Activated effector memory CD4-positive, alpha-beta T cell treated with Interleukin-2 at 50 U/mL for 16 hours (primary cell): ENCODE data around the gene DESI2.
"Not testable (repeated sequence)": the region's sequence is repeated elsewhere in the genome, so short reads cannot be mapped to it uniquely, and the experiment has no call there.

Source experiments
- DNase-seq: peaks from one replicate; pipeline ENCODE4 v3.0.0-alpha.2; 2020

DESI2 gene

GRCh38 chr1:244655186-244655585 lies 2.3 kb downstream of the DESI2 start:
- DNase-seq: no peak

GRCh38 chr1:244657421-244657820 lies 4.5 kb downstream of the DESI2 start:
- no peak for DNase-seq

GRCh38 chr1:244659694-244660093 lies 6.8 kb downstream of the DESI2 start:
- DNase-seq: no peak

GRCh38 chr1:244660595-244660994 lies 7.7 kb downstream of the DESI2 start:
- no peak for DNase-seq

GRCh38 chr1:244661569-244662312 lies 8.8 kb downstream of the DESI2 start:
- not testable (repeated sequence) for DNase-seq

- no peak for DNase-seq
Measured at GRCh38 chr1:244662599-244662998, 9.7 kb downstream of the DESI2 start.

- no peak for DNase-seq
Measured at GRCh38 chr1:244664353-244664752, 11.4 kb downstream of the DESI2 start.

GRCh38 chr1:244665771-244666217 lies 12.9 kb downstream of the DESI2 start:
- DNase-seq: no peak

- not testable (repeated sequence) for DNase-seq
Measured at GRCh38 chr1:244666672-244667418, 13.9 kb downstream of the DESI2 start.

- no peak for DNase-seq
Measured at GRCh38 chr1:244667797-244668196, 14.9 kb downstream of the DESI2 start.

- DNase-seq: no peak
Measured at GRCh38 chr1:244672946-244673682, 20.2 kb downstream of the DESI2 start.

GRCh38 chr1:244674446-244674845 lies 21.5 kb downstream of the DESI2 start:
- no peak for DNase-seq

- no peak for DNase-seq
Measured at GRCh38 chr1:244675167-244675566, 22.2 kb downstream of the DESI2 start.

GRCh38 chr1:244678697-244679096 lies 25.8 kb downstream of the DESI2 start:
- no peak for DNase-seq

GRCh38 chr1:244680667-244681066 lies 27.7 kb downstream of the DESI2 start:
- DNase-seq: no peak

GRCh38 chr1:244682087-244682486 lies 29.2 kb downstream of the DESI2 start:
- not testable (repeated sequence) for DNase-seq

- no peak for DNase-seq
Measured at GRCh38 chr1:244695937-244696336, 43.0 kb downstream of the DESI2 start.

- no peak for DNase-seq
Measured at GRCh38 chr1:244699741-244700140, 46.8 kb downstream of the DESI2 start.

- no peak for DNase-seq
Measured at GRCh38 chr1:244700808-244701207, 47.9 kb downstream of the DESI2 start.

GRCh38 chr1:244702620-244703019 lies 49.7 kb downstream of the DESI2 start:
- DNase-seq: no peak

GRCh38 chr1:244704107-244704506 lies 51.2 kb downstream of the DESI2 start:
- DNase-seq: no peak

GRCh38 chr1:244705261-244706234 lies 52.6 kb downstream of the DESI2 start:
- no peak for DNase-seq
